RWPE2 (cell line): ENCODE results near the gene TMEM94.
A peak's percentile ranks its signal among the peaks of the same experiment; 100 is the strongest.

Experiments
- ATAC-seq: fragments of 200-7000 bp; cut with Tn5 transposase; 3 replicates; pipeline ENCODE4 v1.9.1; 2021; ENCODE audit warnings: low read depth
- DNase-seq: peaks from one replicate; pipeline ENCODE4 v3.0.0-alpha.2; 2020; ENCODE audit warnings: low spot score
- H3K27ac ChIP-seq: fragments of 450-650 bp; 2 replicates; pipeline ENCODE4 v1.5.1; 2017; ENCODE audit warnings: mild to moderate bottlenecking; ENCODE audit not compliant: poor library complexity, severe bottlenecking
- H3K27me3 ChIP-seq: fragments of 250-450 bp; sonication (Bioruptor Pico); 2 replicates; pipeline ENCODE4 v1.5.1; 2021; ENCODE audit warnings: mild to moderate bottlenecking, moderate library complexity; ENCODE audit not compliant: insufficient read depth, poor library complexity, severe bottlenecking
- H3K36me3 ChIP-seq: fragments of 250-450 bp; sonication (Bioruptor Pico); 2 replicates; pipeline ENCODE4 v1.5.1; 2020; ENCODE audit warnings: low read depth, mild to moderate bottlenecking, moderate library complexity
- H3K4me1 ChIP-seq: fragments of 250-450 bp; sonication (Bioruptor Pico); 2 replicates; pipeline ENCODE4 v1.5.1; 2021; ENCODE audit warnings: mild to moderate bottlenecking, moderate library complexity; ENCODE audit not compliant: insufficient read depth, poor library complexity, severe bottlenecking
- H3K4me3 ChIP-seq: fragments of 250-450 bp; sonication (Bioruptor Pico); 2 replicates; pipeline ENCODE4 v1.5.1; 2021; ENCODE audit warnings: mild to moderate bottlenecking, moderate library complexity; ENCODE audit not compliant: severe bottlenecking
- H3K9me3 ChIP-seq: fragments of 250-450 bp; sonication (Bioruptor Pico); 2 replicates; pipeline ENCODE4 v1.5.1; 2021; ENCODE audit warnings: mild to moderate bottlenecking, moderate library complexity; ENCODE audit not compliant: severe bottlenecking
- TF ChIP-seq, protein P1 (sequence below): fragments of 450-650 bp; IDR thresholded peaks from one replicate; pipeline ENCODE4 v1.5.1; 2017; ENCODE audit warnings: mild to moderate bottlenecking, moderate library complexity; ENCODE audit not compliant: poor library complexity, severe bottlenecking

The TMEM94 gene

DNA sequence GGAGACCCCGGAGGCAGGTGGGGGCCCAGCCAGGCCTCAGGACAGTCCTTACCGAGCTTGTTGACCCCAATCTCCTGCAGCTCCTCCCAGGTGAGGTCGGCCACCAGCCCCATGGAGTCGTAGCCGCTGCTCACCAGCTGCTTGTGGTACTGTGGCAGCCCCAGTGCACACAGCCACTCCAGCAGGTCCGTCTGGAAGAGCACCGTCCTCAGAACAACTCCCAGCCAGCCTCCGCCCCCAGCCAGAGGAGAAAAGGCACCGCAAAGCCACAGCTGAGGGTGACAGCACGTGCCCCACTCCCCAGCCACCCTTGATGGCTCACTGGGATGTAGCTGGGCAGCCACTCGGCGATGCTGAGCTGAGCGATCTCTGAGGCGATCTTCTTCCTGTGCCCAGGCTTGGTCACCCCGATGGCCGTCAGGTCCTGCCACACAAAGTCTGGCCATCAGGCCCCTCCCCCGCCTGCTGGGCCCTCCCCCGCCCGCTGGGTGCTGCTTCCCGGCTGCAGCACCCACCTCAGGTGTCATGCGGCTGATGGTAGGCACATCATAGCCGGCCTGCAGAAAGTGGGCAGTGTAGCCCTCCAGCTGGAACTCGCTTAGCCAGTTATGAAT, 47.0 kb downstream of the TMEM94 start:
- Histone ChIP-seq H3K4me3 (no peak overlapping the region), H3K27ac (no peak overlapping the region), H3K4me1 (no peaks in the 10 kb centered on the region), H3K27me3 (no peaks in the 10 kb centered on the region), H3K36me3 (peaks cover 34% of the 10 kb centered on the region), H3K9me3 (no peaks in the 10 kb centered on the region)
- no peak for ATAC-seq
- no peak for DNase-seq
- TF ChIP-seq, protein P1, sequence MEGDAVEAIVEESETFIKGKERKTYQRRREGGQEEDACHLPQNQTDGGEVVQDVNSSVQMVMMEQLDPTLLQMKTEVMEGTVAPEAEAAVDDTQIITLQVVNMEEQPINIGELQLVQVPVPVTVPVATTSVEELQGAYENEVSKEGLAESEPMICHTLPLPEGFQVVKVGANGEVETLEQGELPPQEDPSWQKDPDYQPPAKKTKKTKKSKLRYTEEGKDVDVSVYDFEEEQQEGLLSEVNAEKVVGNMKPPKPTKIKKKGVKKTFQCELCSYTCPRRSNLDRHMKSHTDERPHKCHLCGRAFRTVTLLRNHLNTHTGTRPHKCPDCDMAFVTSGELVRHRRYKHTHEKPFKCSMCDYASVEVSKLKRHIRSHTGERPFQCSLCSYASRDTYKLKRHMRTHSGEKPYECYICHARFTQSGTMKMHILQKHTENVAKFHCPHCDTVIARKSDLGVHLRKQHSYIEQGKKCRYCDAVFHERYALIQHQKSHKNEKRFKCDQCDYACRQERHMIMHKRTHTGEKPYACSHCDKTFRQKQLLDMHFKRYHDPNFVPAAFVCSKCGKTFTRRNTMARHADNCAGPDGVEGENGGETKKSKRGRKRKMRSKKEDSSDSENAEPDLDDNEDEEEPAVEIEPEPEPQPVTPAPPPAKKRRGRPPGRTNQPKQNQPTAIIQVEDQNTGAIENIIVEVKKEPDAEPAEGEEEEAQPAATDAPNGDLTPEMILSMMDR = no peak

DNA sequence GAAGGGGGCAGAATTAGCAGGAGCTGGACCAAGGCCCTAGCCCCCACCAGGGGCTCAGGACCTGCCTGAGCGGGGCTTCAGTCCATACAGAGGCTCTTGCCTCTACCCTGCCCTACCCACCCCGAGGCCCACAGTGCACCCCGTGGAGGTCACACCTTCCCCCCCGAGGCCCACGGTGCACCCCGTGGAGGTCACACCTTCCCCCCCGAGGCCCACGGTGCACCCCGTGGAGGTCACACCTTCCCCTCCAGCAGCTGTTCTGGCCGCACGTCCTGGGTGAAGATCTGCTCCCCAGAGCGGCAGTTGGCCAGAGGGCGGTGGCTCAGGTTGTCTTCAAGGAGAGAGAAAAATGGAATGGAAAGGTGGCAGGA, 47.5 kb downstream of the TMEM94 start:
- Histone ChIP-seq H3K27me3 (no peaks in the 10 kb centered on the region), H3K36me3 (peaks cover 34% of the 10 kb centered on the region)
- no peak for DNase-seq

DNA sequence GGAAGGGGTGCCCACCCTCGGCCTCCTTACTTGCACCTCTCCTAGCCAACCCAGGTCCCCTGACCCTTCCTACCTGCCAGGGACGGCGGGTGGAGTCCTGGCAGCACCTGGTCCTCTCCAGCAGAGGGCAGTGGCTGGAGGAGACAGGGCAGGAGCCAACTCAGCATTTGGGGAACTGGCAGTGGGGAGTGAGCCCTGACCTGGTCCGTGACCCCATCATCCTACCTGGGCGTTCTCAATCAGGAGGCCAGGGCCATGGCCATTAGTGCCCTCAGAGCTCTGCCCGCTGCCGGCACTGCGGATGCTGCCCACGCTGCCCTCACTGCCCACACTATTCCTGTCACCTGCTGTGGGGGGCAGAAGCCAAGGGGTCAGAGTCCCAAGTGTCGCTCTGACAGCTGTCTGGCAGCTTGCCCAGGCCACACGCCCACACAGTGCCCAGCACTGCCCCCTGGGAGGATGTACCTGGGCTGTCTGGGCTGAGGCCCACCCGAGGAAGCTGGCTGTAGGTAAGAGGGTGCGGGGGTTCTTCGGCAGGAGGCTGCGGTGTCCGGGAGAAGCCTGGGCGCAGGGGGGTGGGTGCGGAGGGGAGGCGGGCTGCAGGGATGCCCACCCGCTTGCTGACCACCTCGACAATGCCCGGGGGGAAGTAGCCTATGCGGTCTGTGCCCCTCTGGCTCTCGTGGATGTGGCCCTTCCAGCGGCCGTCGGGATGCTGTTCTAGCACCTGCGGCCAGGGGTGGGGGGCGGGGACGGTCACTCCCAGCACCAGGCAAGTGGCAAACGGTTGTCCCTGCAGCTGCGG, 48.1 kb downstream of the TMEM94 start:
- no peaks in the 10 kb centered on the region for H3K27me3 ChIP-seq
- H3K36me3 ChIP-seq = peaks cover 34% of the 10 kb centered on the region
- H3K27ac ChIP-seq = no peak overlapping the region
- no peaks in the 10 kb centered on the region for H3K9me3 ChIP-seq
- TF ChIP-seq, protein P1 = peak; percentile 60
- DNase-seq (no peak), ATAC-seq (peak; percentile 44; the same call in 2 of the 3 replicates)
- no peak overlapping the region for H3K4me3 ChIP-seq
- peaks cover 3% of the 10 kb centered on the region for H3K4me1 ChIP-seq

More for the DNA sequence above, 47.5 kb downstream of the TMEM94 start:
- no peak overlapping the region for H3K4me3 ChIP-seq
- no peak for ATAC-seq
- peaks cover under 1% of the 10 kb centered on the region for H3K4me1 ChIP-seq
- no peaks in the 10 kb centered on the region for H3K9me3 ChIP-seq
- TF ChIP-seq, protein P1 = no peak
- no peak overlapping the region for H3K27ac ChIP-seq

DNA sequence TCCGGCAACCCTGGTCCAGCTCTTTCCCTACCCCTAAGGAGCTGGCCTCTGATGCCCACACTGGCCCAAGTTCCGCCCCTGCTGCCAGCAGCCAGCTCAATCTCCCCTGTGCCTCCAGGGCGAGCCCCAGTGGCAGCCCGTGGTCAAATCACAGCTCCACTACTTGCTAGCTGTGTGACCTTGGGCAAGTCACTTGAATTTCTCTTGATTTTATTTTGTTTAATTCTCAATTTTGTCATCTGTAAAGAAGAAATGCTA, 48.6 kb downstream of the TMEM94 start:
- Histone ChIP-seq H3K27ac (no peak overlapping the region), H3K4me1 (peaks cover 3% of the 10 kb centered on the region), H3K27me3 (no peaks in the 10 kb centered on the region), H3K9me3 (no peaks in the 10 kb centered on the region), H3K4me3 (no peak overlapping the region), H3K36me3 (peaks cover 35% of the 10 kb centered on the region)
- TF ChIP-seq, protein P1 = no peak
- DNase-seq (no peak), ATAC-seq (no peak)

DNA sequence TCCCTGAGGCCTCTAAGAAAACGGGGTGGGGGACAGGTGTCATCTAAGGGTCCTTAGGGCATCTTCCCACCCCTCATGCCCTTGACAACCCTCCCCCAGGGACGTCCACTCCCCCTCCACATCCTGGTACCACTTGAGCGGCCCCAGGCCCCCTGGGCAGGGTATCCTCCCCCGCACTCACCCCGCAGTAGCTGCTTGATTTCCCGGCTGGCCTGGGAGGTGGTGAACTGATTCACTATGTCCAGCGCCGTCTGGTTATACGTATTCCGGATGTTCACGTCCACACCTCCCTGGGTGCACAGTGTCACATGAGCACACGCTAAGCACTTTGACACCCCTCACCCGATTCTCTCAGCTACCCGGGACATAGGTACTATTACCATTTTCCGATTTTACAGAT, 49.2 kb downstream of the TMEM94 start:
- H3K36me3 ChIP-seq = peaks cover 35% of the 10 kb centered on the region
- no peaks in the 10 kb centered on the region for H3K9me3 ChIP-seq
- peaks cover 3% of the 10 kb centered on the region for H3K4me1 ChIP-seq

More for the DNA sequence above, 49.2 kb downstream of the TMEM94 start:
- Histone ChIP-seq H3K27me3 (no peaks in the 10 kb centered on the region), H3K27ac (no peak overlapping the region), H3K4me3 (no peak overlapping the region)
- TF ChIP-seq, protein P1 = no peak
- DNase-seq (no peak), ATAC-seq (no peak)
